ENCODE measurements around the gene BRCC3.

Gene BRCC3

GRCh38 chrX:155070975-155071693, at the start of gene BRCC3, which contains the start of the genes CMC4 and MTCP1:
Gene BRCC3, plus strand, starts transcription at chrX:155071508. Its CDS starts 20 bp downstream, at chrX:155071528.
Gene CMC4, minus strand, starts transcription at chrX:155071136. Its CDS starts 7,113 bp downstream, at chrX:155064023.
Gene MTCP1, minus strand, starts transcription at chrX:155071136. Its CDS starts 5,126 bp downstream, at chrX:155066010.
- peak; percentile 29 to 45 for DNase-seq (ENCODE audit: low read depth in 2 of 2, low spot score in 1 of 2)

- DNase-seq (ENCODE audit: low read depth in 2 of 2, low spot score in 1 of 2) = no peak
Measured at GRCh38 chrX:155022585-155022984, 48.7 kb upstream of the BRCC3 start, which contains the start of gene F8. Gene F8, minus strand, starts transcription at chrX:155022723. Its CDS starts 171 bp downstream, at chrX:155022552.

- no peak for DNase-seq (ENCODE audit: low read depth in 2 of 2, low spot score in 1 of 2)
Measured at GRCh38 chrX:155023907-155024833, 47.1 kb upstream of the BRCC3 start.

GRCh38 chrX:155026420-155026726, 44.9 kb upstream of the BRCC3 start:
- no peak for DNase-seq (ENCODE audit: low read depth in 2 of 2, low spot score in 1 of 2)

GRCh38 chrX:155026727-155027508, 44.4 kb upstream of the BRCC3 start, which contains the start of gene FUNDC2:
Gene FUNDC2, plus strand, starts transcription at chrX:155026844. Its CDS starts 95 bp downstream, at chrX:155026939.
- DNase-seq (ENCODE audit: low read depth in 2 of 2, low spot score in 1 of 2) = peak; percentile 71 to 89

GRCh38 chrX:155027509-155028066, 43.7 kb upstream of the BRCC3 start:
- no peak for DNase-seq (ENCODE audit: low read depth in 2 of 2, low spot score in 1 of 2)

GRCh38 chrX:155028129-155028528, 43.2 kb upstream of the BRCC3 start:
- DNase-seq (ENCODE audit: low read depth in 2 of 2, low spot score in 1 of 2) = no peak

- no peak for DNase-seq (ENCODE audit: low read depth in 2 of 2, low spot score in 1 of 2)
Measured at GRCh38 chrX:155028877-155029291, 42.4 kb upstream of the BRCC3 start.

GRCh38 chrX:155031657-155032056, 39.7 kb upstream of the BRCC3 start:
- no peak for DNase-seq (ENCODE audit: low read depth in 2 of 2, low spot score in 1 of 2)

GRCh38 chrX:155035688-155036087, 35.6 kb upstream of the BRCC3 start:
- no peak for DNase-seq (ENCODE audit: low read depth in 2 of 2, low spot score in 1 of 2)

- DNase-seq (ENCODE audit: low read depth in 2 of 2, low spot score in 1 of 2) = no peak
Measured at GRCh38 chrX:155046129-155046810, 25.0 kb upstream of the BRCC3 start.

- DNase-seq (ENCODE audit: low read depth in 2 of 2, low spot score in 1 of 2) = no peak
Measured at GRCh38 chrX:155046811-155047528, 24.3 kb upstream of the BRCC3 start.

- no peak for DNase-seq (ENCODE audit: low read depth in 2 of 2, low spot score in 1 of 2)
Measured at GRCh38 chrX:155048977-155049619, 22.2 kb upstream of the BRCC3 start.

- DNase-seq (ENCODE audit: low read depth in 2 of 2, low spot score in 1 of 2) = no peak
Measured at GRCh38 chrX:155052738-155053498, 18.4 kb upstream of the BRCC3 start.

- DNase-seq (ENCODE audit: low read depth in 2 of 2, low spot score in 1 of 2) = no peak
Measured at GRCh38 chrX:155053656-155054055, 17.7 kb upstream of the BRCC3 start.

GRCh38 chrX:155054255-155054654, 17.1 kb upstream of the BRCC3 start:
- no peak for DNase-seq (ENCODE audit: low read depth in 2 of 2, low spot score in 1 of 2)

GRCh38 chrX:155055494-155055893, 15.8 kb upstream of the BRCC3 start:
- DNase-seq (ENCODE audit: low read depth in 2 of 2, low spot score in 1 of 2) = no peak

GRCh38 chrX:155056471-155056870, 14.8 kb upstream of the BRCC3 start:
- no peak for DNase-seq (ENCODE audit: low read depth in 2 of 2, low spot score in 1 of 2)

Data from stimulated activated CD8-positive, alpha-beta memory T cell treated with anti-CD3 and anti-CD28 coated beads, Interleukin-4, amount 100 ng/mL, for 4 hours (primary cell).